Endothelial cell of coronary artery (primary cell): ENCODE results near the gene PAQR5. TPM values are rescaled to one million over a fixed set of nuclear protein-coding genes. Genes with fewer than 3 reads are reported as not detected.

Source experiments
- total RNA-seq: library from RNA; depleted of rRNA; stranded (reverse); fragments of >200 nt; gene quantifications from 2 replicates; pipeline ENCODE4 v1.2.3, GENCODE V29; 2014

PAQR5 gene, protein sequence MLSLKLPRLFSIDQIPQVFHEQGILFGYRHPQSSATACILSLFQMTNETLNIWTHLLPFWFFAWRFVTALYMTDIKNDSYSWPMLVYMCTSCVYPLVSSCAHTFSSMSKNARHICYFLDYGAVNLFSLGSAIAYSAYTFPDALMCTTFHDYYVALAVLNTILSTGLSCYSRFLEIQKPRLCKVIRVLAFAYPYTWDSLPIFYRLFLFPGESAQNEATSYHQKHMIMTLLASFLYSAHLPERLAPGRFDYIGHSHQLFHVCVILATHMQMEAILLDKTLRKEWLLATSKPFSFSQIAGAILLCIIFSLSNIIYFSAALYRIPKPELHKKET
- total RNA-seq: 0.28 and 0.36 TPM in 2 replicates

DNA sequence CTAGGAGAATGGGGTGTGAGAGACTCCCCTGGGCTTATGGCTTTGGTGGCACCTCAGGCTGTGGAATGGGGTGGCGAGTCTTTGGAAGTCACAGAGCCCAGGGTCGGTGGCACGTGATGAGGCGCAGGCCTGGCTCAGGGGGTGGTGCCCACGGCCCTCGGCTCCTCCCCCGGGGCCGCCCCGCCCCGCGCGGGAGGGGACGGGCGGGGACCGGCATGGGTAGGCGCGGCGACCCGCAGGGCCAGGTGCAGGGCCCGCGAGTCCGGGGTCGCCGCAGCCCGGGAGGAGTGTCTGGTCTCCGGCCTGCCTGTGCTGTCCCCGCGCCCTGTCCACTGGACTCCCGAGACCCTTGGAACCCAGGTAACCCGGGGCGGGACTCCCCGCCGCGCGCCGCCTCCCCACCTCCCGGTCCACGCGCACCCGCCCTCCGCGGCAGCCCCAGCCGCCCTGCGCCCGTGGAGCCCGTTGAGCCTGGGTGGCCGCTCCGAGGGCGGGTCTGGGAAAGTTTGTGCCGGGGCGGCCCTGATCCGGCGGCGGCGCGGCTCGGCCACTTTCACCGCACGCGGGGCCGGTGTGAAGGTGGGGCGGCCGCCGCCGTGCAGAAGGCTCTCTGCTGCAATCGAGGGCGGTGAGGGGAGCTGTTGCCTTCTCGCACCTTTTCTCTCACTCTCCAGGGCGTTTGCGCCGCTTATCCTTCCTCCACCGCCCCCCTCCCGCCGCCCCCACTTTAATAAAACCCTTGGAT, at the start of gene PAQR5:
Gene PAQR5 (plus strand): TSS at position 216 of the 745 bp plus-strand sequence. CDS start 61,169 bp downstream, outside the sequence.

DNA sequence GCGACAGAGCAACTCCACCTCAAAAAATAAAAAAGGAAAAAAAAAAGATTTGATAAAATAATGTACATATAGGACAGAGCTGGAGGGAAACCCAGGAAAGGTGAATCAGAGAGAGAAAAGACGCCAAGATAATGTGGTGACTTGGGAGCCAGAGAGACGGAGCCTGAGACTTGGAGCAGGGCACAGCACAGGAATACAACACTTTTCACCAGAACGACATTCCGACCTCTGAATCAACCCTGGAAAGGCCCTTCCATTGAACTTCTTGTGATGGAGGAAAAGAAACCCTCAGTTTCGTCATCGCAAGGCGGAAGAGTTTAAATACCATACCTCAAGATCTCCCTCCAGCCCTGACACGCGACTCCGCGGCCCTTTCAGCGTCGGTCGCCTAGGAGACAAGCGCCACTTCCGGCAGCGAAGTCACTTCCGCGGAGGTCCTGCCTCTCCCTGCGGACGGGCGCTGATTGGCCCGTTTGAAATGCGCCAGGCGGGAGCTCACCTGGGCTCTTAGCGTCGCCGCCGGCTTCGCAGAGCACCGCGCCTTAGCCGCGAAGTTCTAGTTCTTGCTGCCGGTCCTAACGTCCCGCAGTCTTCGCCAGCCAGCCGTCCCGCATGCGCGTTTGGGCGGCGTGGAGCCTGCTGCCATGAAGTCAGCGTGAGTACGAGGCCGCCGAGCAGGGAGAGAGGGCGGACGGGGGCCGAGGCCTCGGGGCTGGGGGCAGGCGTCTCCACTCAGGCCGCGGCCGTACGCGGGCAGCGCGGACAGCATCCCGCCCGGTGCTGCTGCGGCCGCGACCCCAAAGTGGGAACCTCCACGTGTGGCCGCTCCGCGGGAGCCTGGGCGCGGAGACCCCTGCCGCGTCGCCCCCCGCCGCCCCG, 115.3 kb downstream of the PAQR5 start, which contains the start of gene KIF23:
Gene KIF23 (plus strand): TSS at position 528 of the 879 bp plus-strand sequence. CDS start 117 bp downstream, at position 645.

DNA sequence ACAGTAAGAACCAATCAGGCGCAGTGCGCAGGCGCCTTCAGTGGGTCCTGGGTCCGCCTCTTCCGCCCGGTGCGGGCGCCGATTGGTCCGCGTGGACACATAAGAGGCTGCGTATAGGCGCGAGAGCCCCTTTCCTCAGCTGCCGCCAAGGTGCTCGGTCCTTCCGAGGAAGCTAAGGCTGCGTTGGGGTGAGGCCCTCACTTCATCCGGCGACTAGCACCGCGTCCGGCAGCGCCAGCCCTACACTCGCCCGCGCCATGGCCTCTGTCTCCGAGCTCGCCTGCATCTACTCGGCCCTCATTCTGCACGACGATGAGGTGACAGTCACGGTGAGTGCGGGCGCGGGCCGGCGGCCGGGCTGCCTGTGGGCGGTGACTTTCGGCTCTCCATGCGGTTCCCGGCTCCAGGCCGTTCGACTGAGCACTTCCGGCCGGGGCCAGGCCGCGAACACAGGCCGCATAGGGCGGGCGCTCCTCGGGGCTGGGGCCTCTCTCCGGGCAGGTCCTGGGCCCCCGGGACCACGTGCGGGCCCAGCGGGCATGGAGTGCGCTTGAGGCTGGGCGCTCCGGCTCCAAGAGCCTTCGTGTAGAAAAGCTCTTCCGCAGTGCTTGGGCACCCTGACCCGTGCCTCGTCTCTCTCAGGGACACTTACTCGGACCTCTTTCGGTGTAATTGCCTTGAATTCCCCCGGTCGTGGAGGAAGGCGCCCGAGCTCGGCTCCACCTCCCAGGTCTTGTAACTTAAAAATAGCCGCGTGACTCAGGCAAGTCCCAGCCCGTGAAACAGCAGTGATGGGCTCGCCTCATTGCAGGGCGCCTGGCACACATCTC, 154.2 kb downstream of the PAQR5 start, which contains the start of gene RPLP1:
Gene RPLP1 (plus strand): TSS at position 127 of the 830 bp plus-strand sequence. CDS start 131 bp downstream, at position 258.

Other genes starting within 250 kb of the PAQR5 start
- 147 and 156 TPM in 2 replicates for gene GLCE, start 138.3 kb upstream of the PAQR5 start, total RNA-seq
- gene KIF23, start 115.4 kb downstream of the PAQR5 start, total RNA-seq: 18.1 and 39.0 TPM in 2 replicates
- gene RPLP1, start 153.9 kb downstream of the PAQR5 start, total RNA-seq: 55.3 and 60.4 TPM in 2 replicates